ENCODE data around the gene AFDN. TPM values are rescaled to one million over a fixed set of nuclear protein-coding genes. Genes with fewer than 3 reads are reported as not detected.

The AFDN gene
- total RNA-seq, 2 donors from 2014 or later: 213 to 232 TPM

- TF ChIP-seq CTCF (IDR thresholded peaks at IDR 0.05): no peak
- no peaks in the 10 kb centered on the region for H3K9me3 ChIP-seq
- H3K4me3 ChIP-seq: no peak overlapping the region
- H3K4me1 ChIP-seq: no peaks in the 10 kb centered on the region
- H3K27ac ChIP-seq: no peak overlapping the region
- no peak for DNase-seq
- no peaks in the 10 kb centered on the region for H3K36me3 ChIP-seq
- no peak overlapping the region for H3K9ac ChIP-seq (ENCODE audit: low read depth in 2 of 2, low read length in 2 of 2)
- no peaks in the 10 kb centered on the region for H3K27me3 ChIP-seq
- intact Hi-C loops (cut with DNase I): no loop called here
These were observed 127.4 kb downstream of the AFDN start for GRCh38 chr6:167954151-167954550.

- Histone ChIP-seq H3K27me3 (no peaks in the 10 kb centered on the region), H3K27ac (no peak overlapping the region), H3K4me3 (no peak overlapping the region), H3K36me3 (no peaks in the 10 kb centered on the region), H3K4me1 (no peaks in the 10 kb centered on the region), H3K9ac (ENCODE audit: low read depth in 2 of 2, low read length in 2 of 2) (no peak overlapping the region), H3K9me3 (no peaks in the 10 kb centered on the region)
- DNase-seq: no peak
- intact Hi-C loops (cut with DNase I): no loop called here
- TF ChIP-seq CTCF (IDR thresholded peaks at IDR 0.05): no peak
These were observed 129.8 kb downstream of the AFDN start for GRCh38 chr6:167956491-167956890.

GRCh38 chr6:167956983-167957492 lies 130.3 kb downstream of the AFDN start:
- no peak overlapping the region for H3K4me3 ChIP-seq
- DNase-seq: no peak
- H3K27ac ChIP-seq: no peak overlapping the region
- H3K9ac ChIP-seq (ENCODE audit: low read depth in 2 of 2, low read length in 2 of 2): no peak overlapping the region
- no peaks in the 10 kb centered on the region for H3K4me1 ChIP-seq
- H3K36me3 ChIP-seq: no peaks in the 10 kb centered on the region
- TF ChIP-seq CTCF (IDR thresholded peaks at IDR 0.05): no peak
- no peaks in the 10 kb centered on the region for H3K9me3 ChIP-seq
- H3K27me3 ChIP-seq: no peaks in the 10 kb centered on the region
- intact Hi-C loops (cut with DNase I): no loop called here

GRCh38 chr6:167957626-167958025 lies 130.9 kb downstream of the AFDN start:
- DNase-seq: no peak
- intact Hi-C loops (cut with DNase I): no loop called here
- Histone ChIP-seq H3K4me1 (no peaks in the 10 kb centered on the region), H3K4me3 (no peak overlapping the region), H3K36me3 (no peaks in the 10 kb centered on the region), H3K9me3 (no peaks in the 10 kb centered on the region), H3K27ac (no peak overlapping the region), H3K9ac (ENCODE audit: low read depth in 2 of 2, low read length in 2 of 2) (no peak overlapping the region), H3K27me3 (no peaks in the 10 kb centered on the region)
- TF ChIP-seq CTCF (IDR thresholded peaks at IDR 0.05): no peak

- no peak for TF ChIP-seq CTCF (IDR thresholded peaks at IDR 0.05)
- Histone ChIP-seq H3K27ac (no peak overlapping the region), H3K9me3 (no peaks in the 10 kb centered on the region), H3K4me3 (no peak overlapping the region), H3K27me3 (no peaks in the 10 kb centered on the region), H3K4me1 (no peaks in the 10 kb centered on the region), H3K9ac (ENCODE audit: low read depth in 2 of 2, low read length in 2 of 2) (no peak overlapping the region), H3K36me3 (no peaks in the 10 kb centered on the region)
- no peak for DNase-seq
- intact Hi-C loops (cut with DNase I): no loop called here
These were observed 133.9 kb downstream of the AFDN start for GRCh38 chr6:167960579-167960978.
